Fibroblast of peridontal ligament (primary cell): ENCODE results near the gene ABHD14A.
A peak's percentile ranks its signal among the peaks of the same experiment; 100 is the strongest.
"Not testable (repeated sequence)": the region's sequence is repeated elsewhere in the genome, so short reads cannot be mapped to it uniquely, and the experiment has no call there.

Experiments
- DNase-seq: peaks from one replicate; pipeline ENCODE4 v3.0.0-alpha.2; 2010; ENCODE audit errors: extremely low read depth

ABHD14A gene

DNA sequence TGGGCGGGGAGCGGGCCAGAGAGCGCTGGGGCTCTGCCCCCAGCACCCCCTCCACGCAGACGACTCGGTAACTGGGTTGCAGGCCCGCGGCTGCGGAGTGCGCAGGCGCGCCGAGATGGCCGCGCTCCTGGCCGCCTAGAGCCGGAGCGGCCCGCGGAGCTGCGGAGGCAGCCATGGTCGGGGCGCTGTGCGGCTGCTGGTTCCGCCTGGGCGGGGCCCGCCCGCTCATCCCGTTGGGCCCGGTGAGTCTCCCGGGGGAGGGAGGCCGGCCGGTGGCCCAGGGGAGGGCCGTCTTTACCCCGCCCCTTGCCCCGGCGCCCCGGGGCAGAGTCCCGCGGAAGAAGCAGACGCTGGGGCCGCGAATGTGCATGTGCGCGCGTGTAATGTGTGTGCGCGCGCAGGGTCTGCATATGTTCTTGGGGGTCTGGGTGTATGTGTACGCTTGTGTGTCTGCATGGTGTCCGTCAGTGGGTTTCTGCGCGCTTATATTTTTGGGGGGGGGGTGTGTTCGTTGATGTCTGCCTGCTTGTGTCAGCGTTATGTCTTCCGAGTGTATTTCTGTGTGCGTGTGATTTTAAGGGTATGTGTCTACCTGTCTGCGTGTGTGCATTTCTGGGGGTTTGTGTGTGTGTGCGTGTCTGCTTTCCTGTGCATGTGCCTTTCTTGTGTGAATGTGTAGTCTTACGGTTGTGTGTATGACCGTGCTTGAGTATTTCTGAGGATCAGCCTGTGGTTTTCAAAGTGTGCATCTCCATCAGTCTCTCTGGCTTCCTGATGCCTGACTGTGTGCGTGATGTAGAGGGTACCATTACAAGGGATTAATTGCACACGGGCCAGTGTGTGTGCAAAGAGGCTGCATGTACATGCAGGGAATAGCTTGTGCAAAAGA is at the start of gene ABHD14A:
Gene ABHD14A, plus strand, starts transcription at position 102 of the 889 bp plus-strand sequence. Its CDS starts 72 bp downstream, at position 174.
- DNase-seq, result peak; percentile 60

GRCh38 chr3:51927061-51927977 is 47.5 kb upstream of the ABHD14A start:
- no peak for DNase-seq

DNA sequence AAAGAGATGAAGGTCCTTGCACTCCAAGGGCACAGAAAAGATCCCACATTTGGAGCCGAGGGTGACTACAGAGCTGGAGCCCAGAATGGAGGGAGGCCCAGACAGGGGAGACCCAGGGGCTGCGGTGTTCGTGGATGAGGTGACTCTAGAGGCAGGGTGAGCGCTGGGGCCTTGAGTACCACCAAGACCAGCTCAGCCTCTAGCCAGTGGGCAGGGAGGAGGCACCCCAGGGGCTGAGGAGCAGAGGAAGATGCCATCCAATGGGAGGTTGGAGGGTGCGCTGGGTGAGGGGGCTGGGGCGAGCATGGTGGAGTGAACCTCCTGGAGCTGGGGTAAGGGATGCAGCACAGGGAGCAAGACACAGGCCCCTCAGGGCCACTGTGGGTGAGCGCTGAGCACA is 46.4 kb upstream of the ABHD14A start:
- DNase-seq, result no peak

DNA sequence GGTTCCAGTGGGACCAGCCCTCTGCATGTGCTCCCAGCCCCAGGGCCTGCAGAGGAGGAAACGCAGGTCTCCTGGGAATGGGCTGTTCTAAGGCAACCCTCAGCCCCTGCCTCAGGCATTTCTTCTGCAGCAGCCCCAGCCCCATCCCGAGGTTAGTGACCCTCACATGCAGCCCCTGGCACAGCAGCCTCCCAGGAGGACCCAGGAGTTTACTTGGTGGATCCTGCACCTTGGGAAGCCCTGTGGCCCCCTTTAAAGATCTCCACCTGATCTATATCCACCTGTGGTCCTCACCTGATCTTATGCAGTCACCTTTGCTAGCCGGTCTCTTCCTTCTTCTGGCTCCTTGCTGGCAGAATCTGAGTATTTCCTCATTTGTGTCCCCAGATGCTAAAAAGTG is 45.9 kb upstream of the ABHD14A start:
- not testable (repeated sequence) for DNase-seq

GRCh38 chr3:51929420-51930003 is 45.4 kb upstream of the ABHD14A start:
- DNase-seq, result no peak

DNA sequence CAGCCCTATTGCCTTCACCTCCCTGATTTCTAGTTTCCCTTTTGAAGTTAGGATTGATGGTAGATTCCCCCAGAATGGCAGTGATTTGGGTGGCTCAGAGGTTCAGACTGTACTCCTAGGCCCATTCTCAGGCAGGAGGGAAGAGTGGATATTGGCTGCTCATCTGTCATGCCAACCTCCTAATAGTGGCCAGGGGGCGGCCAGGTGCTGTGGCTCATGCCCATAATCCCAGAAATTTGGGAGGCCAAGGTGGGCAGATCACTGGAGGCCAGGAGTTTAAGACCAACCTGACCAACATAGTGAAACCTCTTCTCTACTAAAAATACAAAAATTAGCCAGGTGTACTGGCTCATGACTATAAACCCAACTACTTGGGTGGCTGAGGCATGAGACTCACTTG is 44.4 kb upstream of the ABHD14A start:
- DNase-seq, result no peak

DNA sequence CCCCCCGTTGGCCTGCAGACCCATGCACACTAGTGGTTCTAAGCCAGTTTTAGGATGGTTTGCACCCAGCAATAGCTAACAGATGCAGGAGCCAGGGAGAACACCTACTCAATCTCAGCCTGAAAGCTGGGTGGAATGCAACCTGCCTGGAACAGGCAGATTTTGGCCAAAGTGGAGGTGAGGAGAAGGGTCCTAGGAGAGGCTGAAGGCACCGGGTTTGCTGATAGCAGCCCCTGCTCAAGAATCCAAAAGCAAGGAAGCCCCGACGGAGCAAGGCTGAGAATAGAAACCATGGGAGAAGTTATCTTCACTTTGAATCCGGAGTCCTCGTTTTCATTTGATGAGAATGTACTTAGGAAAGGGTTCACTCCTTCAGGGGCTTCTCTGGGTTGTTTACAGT is 43.1 kb upstream of the ABHD14A start:
- DNase-seq, result no peak

DNA sequence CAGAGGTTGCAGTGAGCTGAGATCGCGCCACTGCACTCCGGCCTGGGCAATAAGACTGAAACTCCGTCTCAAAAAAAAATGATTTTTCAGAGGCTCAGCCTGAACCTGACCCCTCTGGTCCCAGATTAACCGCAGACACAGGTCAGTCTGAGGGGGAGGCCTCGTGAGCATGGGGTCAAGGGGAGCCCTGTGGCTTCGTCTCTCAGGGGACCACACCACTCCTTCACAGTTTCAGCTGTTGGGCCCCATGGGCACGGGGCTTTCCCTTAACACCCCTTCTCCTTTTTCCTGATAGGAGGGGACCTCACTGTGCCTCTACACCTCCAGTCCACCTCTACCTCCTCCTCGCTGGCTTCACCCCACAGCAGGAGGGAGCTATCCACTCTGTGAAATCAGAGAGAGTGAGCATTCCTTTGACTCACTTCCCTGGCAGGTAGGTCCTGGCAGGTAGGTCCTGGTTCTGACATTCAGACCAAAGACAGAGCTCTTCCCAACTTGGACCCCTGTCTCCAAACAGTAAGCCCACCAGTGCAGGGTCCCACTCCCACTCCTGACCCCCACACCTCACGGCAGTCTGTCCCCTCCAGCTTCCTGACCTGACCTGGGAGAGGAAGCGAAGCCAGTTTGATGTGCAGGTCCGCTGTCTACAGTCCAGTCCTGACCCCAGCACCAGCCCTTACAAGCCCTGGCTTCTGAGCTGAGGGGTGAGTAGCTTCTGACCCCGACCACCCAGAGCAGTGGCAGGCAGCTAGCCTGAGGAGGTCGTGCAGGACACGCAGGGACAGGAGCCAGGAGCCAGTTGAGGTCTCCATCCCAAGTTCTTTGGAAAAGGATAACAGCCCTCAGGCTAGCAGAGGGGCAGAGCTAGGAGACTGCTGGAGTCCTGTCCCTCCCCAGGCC is 42.1 kb upstream of the ABHD14A start:
- no peak for DNase-seq

GRCh38 chr3:51933471-51934138 is 41.3 kb upstream of the ABHD14A start:
- no peak for DNase-seq

GRCh38 chr3:51934139-51934850 is 40.6 kb upstream of the ABHD14A start:
- DNase-seq, result no peak

GRCh38 chr3:51934991-51935885 is 39.6 kb upstream of the ABHD14A start:
- no peak for DNase-seq

- DNase-seq, result no peak
Observed at GRCh38 chr3:51935886-51936755, 38.7 kb upstream of the ABHD14A start.

DNA sequence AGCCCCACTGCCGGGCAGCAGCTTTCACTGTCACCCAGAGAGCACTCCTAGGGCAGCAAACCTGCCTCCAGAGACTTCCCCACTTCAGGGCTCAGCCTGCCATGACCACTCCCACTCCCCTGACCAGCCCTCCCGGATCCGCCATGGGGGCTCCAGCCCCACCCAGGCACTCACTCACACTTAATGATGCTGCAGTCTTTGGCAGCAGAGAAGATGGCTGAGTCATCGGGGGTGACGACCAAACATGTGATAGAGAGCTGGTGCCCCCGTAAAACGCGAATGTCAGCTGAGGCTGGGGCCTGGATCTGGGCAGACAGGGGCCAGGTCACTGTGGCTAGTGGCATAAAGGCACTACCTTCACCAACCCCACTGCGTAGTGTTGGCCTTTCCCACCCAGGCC is 37.9 kb upstream of the ABHD14A start:
- no peak for DNase-seq

- no peak for DNase-seq
Observed at GRCh38 chr3:51937611-51938450, 37.0 kb upstream of the ABHD14A start.

DNA sequence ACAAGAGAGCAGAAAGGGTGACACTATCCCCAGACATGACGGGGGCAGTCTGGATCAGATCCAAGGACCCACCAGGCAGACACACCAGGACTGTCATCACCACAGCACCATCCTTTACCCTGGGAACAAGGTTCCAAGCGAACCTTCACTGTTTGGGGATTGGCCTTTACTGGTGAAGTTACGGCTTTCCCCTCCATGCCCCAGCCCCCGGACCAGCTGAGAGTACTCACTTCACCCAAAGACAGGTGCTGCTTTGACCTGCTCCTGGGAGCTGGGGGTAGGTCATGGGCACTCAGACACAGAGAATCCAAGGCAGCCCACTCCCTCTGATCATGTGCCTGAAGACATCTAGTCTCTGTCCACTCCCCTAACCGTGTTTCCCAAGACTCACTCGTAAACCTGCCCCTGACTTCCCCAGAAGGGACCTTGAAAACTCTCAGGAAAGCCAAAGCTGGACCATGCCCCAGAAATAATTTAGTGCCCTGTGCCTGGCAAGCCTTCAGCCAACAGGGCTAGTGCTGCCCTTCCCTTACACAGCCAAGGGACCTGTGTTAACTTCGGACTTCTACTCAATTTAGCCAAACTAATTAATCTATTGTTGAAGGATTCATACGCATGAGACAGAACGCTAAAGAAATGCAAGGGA is 36.0 kb upstream of the ABHD14A start:
- DNase-seq, result no peak

- DNase-seq, result peak; percentile 42
Observed at GRCh38 chr3:51940648-51941462, 34.0 kb upstream of the ABHD14A start.
